Suppressor macrophage treated with lipopolysaccharide for 4 hours (primary cell): ENCODE results near the gene A1BG.

Experiments used
- DNase-seq: peaks from one replicate; pipeline ENCODE4 v3.0.0-alpha.2; 2020

Gene A1BG

DNA sequence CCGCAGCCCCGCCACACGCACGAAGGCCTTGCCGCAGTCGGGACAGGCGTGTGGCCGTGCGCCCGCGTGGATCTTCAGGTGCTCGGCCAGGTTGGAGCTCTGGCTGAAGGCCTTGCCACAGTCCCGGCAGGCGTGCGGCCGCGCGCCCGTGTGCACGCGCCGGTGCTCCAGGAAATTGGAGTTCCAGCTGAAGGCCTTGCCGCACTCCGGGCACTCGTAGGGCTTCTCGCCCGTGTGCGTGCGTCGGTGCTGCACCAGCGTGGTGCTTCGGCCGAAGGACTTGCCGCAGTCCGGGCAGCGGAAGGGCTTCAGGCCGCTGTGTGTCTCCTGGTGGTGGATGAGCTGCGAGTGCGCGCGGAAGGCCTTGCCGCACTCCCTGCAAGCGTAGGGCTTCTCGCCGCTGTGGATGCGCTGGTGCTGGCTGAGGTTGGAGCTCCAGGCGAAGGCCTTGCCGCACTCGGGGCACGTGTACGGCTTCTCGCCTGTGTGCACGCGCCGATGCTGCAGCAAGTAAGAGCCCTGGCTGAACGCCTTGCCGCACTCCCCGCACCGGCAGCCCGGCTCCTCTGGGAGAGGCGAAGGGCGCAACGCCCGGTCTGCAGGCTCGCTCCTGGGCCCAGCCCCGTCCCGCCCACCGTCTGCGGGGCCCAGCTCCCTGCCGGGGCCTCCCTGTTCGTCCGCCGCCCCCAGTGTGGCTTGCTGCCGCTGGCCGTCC is 3.6 kb upstream of the A1BG start:
- no peak for DNase-seq

DNA sequence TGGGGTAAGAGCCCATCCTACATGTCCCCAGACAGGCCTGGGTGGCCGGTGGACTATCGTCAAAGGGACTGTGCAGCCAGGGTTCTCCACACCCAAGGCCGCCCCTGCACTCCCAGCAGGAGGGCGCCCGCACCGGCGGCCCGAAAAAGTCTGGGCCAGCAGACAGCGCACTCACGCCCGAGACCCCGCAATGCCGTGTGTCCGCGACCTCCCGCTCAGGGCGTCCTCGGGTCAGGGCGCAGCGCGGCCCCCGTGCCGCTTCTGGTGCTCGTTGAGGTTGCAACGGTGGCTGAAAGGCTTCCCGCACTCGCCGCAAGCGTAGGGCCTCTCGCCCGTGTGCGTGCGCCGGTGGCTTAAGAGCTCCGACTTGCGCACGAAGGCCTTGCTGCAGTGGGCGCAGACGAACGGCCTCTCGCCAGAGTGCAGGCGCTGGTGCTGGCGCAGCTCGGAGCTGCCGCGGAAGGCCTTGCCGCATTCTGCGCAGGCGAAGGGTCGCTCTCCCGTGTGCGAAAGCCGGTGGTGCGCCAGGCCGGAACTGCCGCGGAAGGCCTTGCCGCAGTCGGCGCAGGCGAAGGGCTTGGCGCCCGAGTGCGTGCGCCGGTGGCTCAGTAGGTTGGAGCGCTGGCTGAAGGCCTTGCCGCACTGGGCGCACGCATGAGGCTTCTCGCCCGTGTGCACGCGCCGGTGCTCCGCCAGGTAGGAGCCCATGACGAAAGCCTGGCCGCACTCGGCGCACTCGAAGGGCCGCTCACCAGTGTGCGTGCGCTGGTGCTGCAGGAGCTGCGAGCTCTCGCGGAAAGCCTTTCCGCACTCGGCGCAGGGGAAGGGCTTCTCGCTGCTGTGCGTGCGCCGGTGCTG is 2.8 kb upstream of the A1BG start:
- DNase-seq = no peak

GRCh38 chr19:58355215-58355796 is 2.0 kb upstream of the A1BG start:
- DNase-seq = no peak

DNA sequence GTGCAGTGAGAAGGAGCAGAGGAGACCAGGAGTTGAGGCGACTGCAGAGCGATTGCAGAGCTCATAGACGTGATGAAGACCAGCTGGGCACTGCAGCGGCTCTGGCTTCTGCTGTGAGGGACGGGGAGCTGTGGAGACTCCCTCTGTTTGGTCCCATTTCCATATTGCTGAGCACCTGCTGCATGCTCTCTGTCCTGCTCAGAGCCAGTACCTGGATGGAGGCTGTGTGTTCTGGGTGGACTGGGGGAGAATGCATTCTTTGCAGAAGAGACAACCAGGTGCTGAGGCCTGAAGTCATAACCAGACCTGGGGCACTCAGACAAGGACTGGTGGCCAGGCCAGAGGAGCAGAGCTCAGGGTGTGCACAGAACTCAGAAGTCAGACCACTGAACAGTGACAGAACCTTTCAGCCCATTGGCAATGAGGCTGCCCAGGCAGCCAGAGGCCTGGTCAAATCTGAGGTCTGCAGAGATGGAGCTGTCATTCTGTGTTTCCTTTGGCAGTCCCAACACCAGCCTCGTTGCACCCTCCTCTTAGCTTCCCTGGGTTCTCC is 1.3 kb upstream of the A1BG start:
- DNase-seq = no peak

DNA sequence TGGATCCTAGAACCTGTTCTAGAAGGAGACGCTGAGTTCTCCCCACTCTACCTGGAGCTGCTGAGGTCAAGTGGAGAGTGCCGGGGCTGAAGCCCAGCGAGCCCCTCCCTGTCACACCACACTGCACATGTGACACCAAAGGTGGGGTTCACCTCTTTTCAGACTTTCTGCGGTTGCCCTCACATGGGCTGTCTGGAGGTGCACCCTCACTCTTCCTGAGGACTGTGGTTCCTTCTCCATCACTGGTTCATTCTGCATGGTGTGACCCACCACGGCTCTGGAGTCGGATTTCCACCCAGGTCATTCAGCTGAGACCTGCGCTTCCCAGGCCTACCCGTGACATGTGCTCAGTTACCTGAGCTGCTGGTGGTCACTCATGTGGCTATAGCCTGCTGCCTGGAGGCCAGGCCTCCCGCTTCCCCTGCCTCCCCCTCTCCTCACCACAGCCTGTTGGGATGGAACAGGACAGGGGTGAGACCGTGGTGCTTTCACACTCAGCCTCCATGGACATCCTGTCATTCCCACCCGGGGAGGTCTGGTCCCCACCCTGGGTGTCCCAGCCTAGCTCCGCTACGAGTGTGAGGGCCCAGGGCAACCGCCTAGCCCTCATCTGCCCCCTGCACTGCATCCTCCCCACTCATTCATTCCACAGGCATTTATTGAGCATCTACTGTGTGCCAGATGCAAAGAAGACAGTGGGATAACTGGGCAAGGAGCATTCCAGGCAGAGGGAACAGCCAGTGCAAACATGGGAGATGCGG is 605 bp upstream of the A1BG start:
- no peak for DNase-seq

DNA sequence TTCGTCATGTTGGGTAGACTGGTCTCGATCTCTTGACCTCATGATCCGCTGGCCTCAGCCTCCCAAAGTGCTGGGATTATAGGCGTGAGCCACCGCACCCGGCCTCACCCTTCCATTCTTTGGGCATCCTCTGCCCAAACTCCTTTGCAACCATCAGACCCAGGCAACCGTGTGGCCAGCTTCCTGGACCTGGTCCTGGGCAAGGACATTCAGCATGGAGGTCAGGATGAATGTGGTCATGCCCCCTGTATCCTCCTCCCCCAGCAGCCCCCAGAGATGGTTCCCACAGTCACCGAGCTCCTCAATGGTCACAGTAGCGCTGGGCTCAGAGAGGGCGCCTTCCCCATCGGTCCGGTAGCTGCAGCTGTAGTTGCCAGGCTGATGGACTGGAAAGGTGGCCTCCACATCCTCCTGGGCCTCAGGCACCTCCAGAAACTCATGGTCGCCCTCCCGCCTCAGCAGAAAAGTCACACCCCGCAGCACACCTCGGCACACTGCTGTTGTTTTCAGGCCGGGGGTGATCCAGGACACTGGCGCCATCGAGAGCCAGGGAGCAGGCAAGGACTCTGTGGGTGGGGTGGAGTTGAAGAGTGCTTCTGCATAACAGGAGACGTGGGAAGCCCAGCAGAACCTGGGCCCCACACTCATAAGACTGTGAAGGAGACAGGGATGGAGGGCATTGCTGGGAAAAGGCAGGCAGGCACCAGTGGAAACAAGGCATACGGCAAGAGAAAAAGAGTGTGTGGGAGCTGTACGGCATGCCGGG is 1.1 kb downstream of the A1BG start:
- DNase-seq = no peak

GRCh38 chr19:58351558-58351878 is 1.8 kb downstream of the A1BG start:
- no peak for DNase-seq

DNA sequence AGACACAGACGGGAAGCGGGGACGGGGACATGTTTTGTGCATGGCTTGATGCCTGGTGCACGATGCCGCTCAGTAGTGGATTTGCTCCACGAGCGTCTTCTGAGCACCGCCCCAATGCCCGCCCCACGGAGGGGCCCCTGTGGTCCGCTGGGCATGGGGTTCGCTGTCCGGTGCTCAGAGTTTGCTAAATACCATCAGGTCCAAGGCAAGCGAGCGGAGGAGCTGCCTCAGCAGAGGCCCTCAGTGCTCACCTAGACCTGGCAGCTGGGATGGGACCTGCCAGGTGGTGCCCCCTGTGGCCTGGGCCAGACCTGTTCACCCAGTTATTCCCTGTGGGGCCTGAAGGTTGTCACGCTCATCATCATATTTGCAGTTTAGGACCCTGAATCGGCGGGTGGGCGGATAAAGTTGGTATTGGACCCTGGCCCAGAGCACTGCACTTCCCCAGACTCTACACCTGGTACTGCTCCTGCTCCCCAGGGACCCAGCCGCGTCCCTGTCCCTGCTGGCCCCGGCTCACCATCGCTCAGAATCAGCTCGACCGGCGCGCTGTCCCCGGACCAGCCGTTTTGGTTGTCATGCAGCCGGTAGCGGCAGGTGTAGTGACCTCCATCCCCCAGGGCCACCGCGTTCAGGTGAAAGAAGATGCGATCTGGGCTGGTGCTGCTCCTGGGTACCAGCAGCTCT is 2.3 kb downstream of the A1BG start:
- DNase-seq = no peak

- DNase-seq = no peak
Observed at GRCh38 chr19:58350001-58350861, 3.1 kb downstream of the A1BG start.

GRCh38 chr19:58349590-58349989 is 3.7 kb downstream of the A1BG start:
- no peak for DNase-seq

GRCh38 chr19:58348080-58348479 is 5.2 kb downstream of the A1BG start:
- peak; percentile 18 for DNase-seq

DNA sequence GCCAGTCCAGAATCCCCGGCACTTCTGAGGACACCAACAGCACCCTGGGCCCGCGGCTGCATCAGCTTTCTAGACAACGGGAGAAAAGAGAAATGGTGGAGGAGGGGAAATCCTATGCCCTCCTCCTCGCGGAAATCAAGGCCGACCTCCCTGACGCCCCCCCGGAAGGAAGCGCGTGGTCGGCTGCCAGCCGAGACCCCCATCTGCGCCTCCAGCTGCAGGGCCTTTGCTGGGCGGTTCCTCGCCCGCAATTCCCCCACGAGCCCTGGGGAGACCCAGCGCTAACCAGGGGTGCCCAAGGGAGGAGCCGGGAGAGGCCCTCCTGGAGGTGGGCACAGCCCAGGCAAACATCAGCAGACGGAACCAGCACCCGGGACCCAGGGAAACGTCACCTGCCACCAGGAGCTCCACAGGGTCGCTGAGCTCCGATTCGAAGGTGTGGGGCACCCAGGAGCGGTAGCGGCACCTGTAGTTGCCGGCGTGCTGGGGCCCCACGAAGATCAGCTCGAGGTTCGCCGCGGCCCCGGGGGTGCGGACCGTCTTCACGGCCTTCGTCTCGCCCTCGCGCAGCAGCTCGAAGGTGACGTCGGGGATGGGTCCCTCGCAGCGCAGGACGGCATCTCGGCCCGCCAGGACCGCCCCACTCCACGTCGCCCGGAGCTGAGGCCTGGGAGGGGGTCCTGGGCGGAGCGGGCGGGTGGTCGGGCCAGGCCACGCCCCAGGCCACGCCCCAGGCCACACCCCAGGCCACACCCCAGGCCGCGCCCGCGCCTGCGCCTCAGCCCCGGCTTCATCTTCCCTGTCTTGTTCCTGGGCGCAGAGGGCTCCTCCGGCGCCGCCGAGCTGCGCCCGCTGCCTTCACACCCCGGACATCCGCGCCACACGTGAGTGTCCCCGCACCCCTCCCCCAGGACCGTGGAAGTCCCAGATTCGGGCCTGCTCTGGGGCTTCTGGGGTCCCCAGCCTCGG is 6.0 kb downstream of the A1BG start:
- DNase-seq = peak; percentile 85

DNA sequence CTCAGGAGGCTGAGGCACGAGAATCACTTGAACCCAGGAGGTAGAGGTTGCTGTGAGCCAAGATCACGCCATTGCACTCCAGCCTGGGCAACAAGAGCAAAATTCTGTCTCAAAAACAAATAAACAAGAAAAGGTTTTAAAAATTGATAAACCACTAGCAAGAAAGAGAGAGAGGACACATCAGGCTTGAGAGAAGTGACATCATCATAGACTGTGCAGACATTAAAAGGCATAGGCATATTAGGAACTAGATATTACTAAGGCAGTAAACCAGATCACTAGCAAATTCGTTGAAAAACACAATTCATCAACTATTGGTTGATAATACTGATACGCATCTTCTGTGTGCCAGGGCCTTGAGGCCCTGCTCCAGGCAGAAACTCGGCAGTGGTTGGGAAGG is 7.7 kb downstream of the A1BG start:
- no peak for DNase-seq

GRCh38 chr19:58338825-58339558 is 14.3 kb downstream of the A1BG start:
- no peak for DNase-seq

DNA sequence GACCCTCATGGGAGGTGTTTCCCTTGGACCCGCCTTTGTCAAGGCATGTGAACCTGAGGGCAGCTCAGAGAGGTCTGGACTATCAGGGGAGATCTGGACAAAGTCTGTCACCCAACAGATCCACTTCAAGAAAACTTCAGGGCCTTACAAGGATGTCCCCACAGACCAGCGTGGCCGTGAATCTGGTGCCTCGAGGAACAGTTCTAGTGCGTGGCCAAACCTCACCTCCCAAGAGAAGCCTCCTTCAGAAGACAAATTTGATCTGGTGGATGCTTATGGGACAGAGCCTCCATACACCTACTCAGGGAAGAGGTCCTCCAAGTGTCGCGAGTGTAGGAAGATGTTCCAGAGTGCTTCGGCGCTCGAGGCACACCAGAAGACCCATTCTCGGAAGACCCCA is 15.0 kb downstream of the A1BG start:
- no peak for DNase-seq

GRCh38 chr19:58336820-58337219 is 16.5 kb downstream of the A1BG start:
- DNase-seq = no peak

DNA sequence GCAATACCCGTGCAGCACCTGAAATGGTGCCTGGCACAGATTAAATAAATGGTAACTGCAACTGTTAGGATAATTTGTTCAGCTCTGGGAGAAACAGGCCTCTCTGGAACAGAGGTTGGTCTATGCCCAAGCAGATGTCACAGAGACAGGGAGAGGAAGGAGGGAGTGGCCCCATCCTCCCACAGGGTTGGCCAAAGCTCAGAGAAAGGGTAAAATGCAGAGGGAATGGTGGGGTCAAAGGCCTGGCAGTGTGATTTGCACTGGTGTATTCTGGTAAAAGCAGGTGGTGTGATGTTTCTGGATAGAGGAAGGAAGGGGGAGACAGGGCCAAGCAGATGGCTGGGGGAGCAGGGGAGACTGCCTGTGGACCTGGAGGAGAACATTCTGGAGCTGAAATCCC is 17.1 kb downstream of the A1BG start:
- no peak for DNase-seq

- no peak for DNase-seq
Observed at GRCh38 chr19:58335630-58336029, 17.7 kb downstream of the A1BG start.
